ENCODE data around the gene ARSG. TPM values are rescaled to one million over a fixed set of nuclear protein-coding genes. Genes with fewer than 3 reads are reported as not detected.
"Not testable (repeated sequence)": the region's sequence is repeated elsewhere in the genome, so short reads cannot be mapped to it uniquely, and the experiment has no call there.

ARSG gene
- total RNA-seq, 1 donor from 2014 or later = 1.6 TPM

DNA sequence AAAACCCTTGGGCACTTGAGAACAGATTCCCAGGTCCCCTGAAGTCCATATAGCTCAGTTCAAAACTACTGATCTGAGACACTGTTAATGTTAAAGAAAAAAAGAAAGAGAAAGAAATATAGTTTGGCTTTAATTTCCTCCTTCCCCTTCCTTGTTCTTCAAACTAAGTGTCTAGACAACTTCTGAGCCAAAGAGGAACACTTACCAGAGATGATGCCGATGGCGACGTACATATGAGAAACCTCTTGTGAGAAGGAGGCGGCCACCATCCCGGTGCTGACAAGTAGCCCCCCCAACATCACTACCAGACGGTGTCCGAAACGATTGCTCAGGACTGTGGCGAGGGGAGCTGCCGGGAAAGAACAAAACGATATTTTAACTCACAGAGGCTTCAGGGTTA lies 17.6 kb upstream of the ARSG start:
- H3K4me1 ChIP-seq (ENCODE audit: control insufficient read depth in 3 of 3, insufficient read depth in 3 of 3, low read length in 3 of 3) = no peaks in the 10 kb centered on the region
- no peaks in the 10 kb centered on the region for H3K27me3 ChIP-seq (ENCODE audit: control insufficient read depth in 3 of 3, insufficient read depth in 3 of 3, low read length in 3 of 3)
- no peaks in the 10 kb centered on the region for H3K9me3 ChIP-seq (ENCODE audit: control insufficient read depth in 3 of 3, low read length in 3 of 3)
- H3K4me3 ChIP-seq (ENCODE audit: low read length in 3 of 3) = no peak overlapping the region
- H3K27ac ChIP-seq (ENCODE audit: low read depth, low read length) = no peak overlapping the region
- peaks cover 0 to 19% (median 4%) of the 10 kb centered on the region in 3 donors for H3K36me3 ChIP-seq (ENCODE audit: control insufficient read depth in 3 of 3, insufficient read depth in 3 of 3, low read length in 3 of 3)
- H3K9ac ChIP-seq (ENCODE audit: low read depth in 1 of 3, low read length in 3 of 3) = no peak overlapping the region

DNA sequence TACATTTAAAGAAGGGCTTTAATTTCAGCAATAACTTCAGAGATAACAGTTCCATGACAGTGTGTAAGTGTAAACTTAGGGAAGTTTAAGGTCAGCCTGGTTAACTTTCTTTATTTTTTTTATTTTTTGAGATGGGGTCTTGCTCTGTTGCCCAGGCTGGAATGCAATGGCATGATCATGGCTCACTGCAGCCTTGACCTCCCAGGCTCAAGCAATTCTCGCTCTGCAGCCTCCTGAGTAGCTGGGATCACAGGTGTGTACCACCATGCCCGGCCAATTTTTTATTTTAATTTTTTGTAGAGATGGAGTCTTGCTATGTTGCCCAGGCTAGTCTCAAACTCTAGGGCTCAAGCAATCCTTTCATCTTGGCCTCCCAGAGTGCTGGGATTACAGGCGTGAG lies 15.0 kb upstream of the ARSG start:
- not testable (repeated sequence) for H3K4me3 ChIP-seq (ENCODE audit: low read length in 3 of 3)
- H3K36me3 ChIP-seq (ENCODE audit: control insufficient read depth in 3 of 3, insufficient read depth in 3 of 3, low read length in 3 of 3) = peaks cover 0 to 20% (median 4%) of the 10 kb centered on the region in 3 donors

DNA sequence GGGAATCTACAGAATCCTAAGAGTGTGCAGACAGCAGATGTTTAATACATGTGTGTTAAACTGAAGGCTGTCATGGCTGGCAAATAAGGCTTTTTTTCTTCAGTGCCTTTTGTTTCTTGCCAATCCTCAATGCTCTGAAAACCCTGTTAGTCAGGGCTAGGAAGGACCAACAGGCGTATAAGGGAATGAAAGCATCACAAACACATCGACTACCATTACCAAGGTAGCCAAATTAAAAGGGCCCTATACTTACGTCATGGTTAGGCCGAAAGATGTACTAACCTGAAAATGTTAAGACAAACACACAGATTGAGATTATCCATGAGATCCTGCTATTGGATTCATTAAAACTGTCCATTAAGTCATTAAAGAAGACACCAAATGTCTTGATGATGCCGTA lies 13.5 kb upstream of the ARSG start:
- no peak overlapping the region for H3K4me3 ChIP-seq (ENCODE audit: low read length in 3 of 3)
- H3K27ac ChIP-seq (ENCODE audit: low read depth, low read length) = no peak overlapping the region
- peaks cover 0 to 15% (median 4%) of the 10 kb centered on the region in 3 donors for H3K36me3 ChIP-seq (ENCODE audit: control insufficient read depth in 3 of 3, insufficient read depth in 3 of 3, low read length in 3 of 3)
- no peaks in the 10 kb centered on the region for H3K9me3 ChIP-seq (ENCODE audit: control insufficient read depth in 3 of 3, low read length in 3 of 3)
- no peaks in the 10 kb centered on the region for H3K27me3 ChIP-seq (ENCODE audit: control insufficient read depth in 3 of 3, insufficient read depth in 3 of 3, low read length in 3 of 3)
- no peak overlapping the region for H3K9ac ChIP-seq (ENCODE audit: low read depth in 1 of 3, low read length in 3 of 3)
- H3K4me1 ChIP-seq (ENCODE audit: control insufficient read depth in 3 of 3, insufficient read depth in 3 of 3, low read length in 3 of 3) = no peaks in the 10 kb centered on the region

More for the DNA sequence above, 15.0 kb upstream of the ARSG start:
- H3K9me3 ChIP-seq (ENCODE audit: control insufficient read depth in 3 of 3, low read length in 3 of 3); H3K4me1 ChIP-seq (ENCODE audit: control insufficient read depth in 3 of 3, insufficient read depth in 3 of 3, low read length in 3 of 3); H3K27me3 ChIP-seq (ENCODE audit: control insufficient read depth in 3 of 3, insufficient read depth in 3 of 3, low read length in 3 of 3); H3K27ac ChIP-seq (ENCODE audit: low read depth, low read length); H3K9ac ChIP-seq (ENCODE audit: low read depth in 1 of 3, low read length in 3 of 3): not testable (repeated sequence)

DNA sequence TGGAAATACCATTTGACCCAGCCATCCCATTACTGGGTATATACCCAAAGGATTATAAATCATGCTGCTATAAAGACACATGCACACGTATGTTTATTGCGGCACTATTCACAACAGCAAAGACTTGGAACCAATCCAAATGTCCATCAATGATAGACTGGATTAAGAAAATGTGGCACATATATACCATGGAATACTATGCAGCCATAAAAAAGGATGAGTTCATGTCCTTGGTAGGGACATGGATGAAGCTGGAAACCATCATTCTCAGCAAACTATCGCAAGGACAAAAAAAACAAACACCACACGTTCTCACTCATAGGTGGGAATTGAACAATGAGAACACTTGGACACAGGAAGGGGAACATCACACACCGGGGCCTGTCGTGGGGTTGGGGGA lies 9.3 kb upstream of the ARSG start:
- H3K4me1 ChIP-seq (ENCODE audit: control insufficient read depth in 3 of 3, insufficient read depth in 3 of 3, low read length in 3 of 3); H3K4me3 ChIP-seq (ENCODE audit: low read length in 3 of 3); H3K9ac ChIP-seq (ENCODE audit: low read depth in 1 of 3, low read length in 3 of 3); H3K27ac ChIP-seq (ENCODE audit: low read depth, low read length); H3K27me3 ChIP-seq (ENCODE audit: control insufficient read depth in 3 of 3, insufficient read depth in 3 of 3, low read length in 3 of 3); H3K9me3 ChIP-seq (ENCODE audit: control insufficient read depth in 3 of 3, low read length in 3 of 3): not testable (repeated sequence)
- peaks cover 0 to 10% (median 4%) of the 10 kb centered on the region in 3 donors for H3K36me3 ChIP-seq (ENCODE audit: control insufficient read depth in 3 of 3, insufficient read depth in 3 of 3, low read length in 3 of 3)

DNA sequence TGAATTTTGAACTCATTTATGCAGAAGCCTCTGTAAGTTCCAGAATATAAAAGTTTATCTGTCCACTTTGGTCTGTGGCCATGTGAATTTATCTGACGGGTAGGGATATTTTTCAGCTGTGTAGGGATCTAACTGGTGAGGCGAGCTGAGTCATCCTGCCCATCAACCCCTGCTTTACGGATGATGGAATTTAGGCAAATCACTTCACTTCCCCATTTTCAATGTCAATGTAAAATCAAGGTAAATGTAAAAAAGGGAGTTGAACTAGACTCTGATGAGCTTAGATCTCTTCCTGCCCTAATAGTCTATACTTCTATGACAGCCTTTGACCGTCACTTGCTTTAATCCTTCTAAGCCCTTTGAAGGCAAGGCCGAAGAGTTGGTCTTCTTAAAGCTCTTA lies 2.9 kb upstream of the ARSG start:
- no peak overlapping the region for H3K27ac ChIP-seq (ENCODE audit: low read depth, low read length)
- no peak overlapping the region for H3K4me3 ChIP-seq (ENCODE audit: low read length in 3 of 3)
- no peaks in the 10 kb centered on the region for H3K36me3 ChIP-seq (ENCODE audit: control insufficient read depth in 3 of 3, insufficient read depth in 3 of 3, low read length in 3 of 3)
- H3K27me3 ChIP-seq (ENCODE audit: control insufficient read depth in 3 of 3, insufficient read depth in 3 of 3, low read length in 3 of 3) = peaks cover 0 to 2% (median 0%) of the 10 kb centered on the region in 3 donors
- peaks cover 13 to 24% (median 16%) of the 10 kb centered on the region in 3 donors for H3K4me1 ChIP-seq (ENCODE audit: control insufficient read depth in 3 of 3, insufficient read depth in 3 of 3, low read length in 3 of 3)
- no peak overlapping the region for H3K9ac ChIP-seq (ENCODE audit: low read depth in 1 of 3, low read length in 3 of 3)
- no peaks in the 10 kb centered on the region for H3K9me3 ChIP-seq (ENCODE audit: control insufficient read depth in 3 of 3, low read length in 3 of 3)

DNA sequence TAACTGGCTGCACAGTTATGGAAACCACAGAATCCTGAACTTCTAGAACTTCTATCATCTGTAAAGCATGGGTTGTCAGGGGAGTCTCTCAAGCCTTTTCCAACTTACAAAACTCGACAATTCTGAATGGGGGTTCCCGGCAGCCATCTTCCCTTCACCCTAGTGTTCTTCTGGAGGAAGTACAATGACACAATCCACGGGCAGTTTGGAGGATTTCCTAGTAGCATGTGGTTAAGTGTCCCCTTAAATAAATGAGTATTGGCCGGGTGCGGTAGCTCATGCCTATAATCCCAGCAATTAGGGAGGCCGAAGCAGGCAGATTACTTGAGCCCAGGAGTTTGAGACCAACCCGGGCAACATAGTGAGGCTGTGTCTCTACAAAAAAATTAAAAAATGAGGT lies 2.5 kb upstream of the ARSG start:
- H3K36me3 ChIP-seq (ENCODE audit: control insufficient read depth in 3 of 3, insufficient read depth in 3 of 3, low read length in 3 of 3) = no peaks in the 10 kb centered on the region
- H3K27me3 ChIP-seq (ENCODE audit: control insufficient read depth in 3 of 3, insufficient read depth in 3 of 3, low read length in 3 of 3) = peaks cover 0 to 2% (median 0%) of the 10 kb centered on the region in 3 donors
- no peak overlapping the region for H3K9ac ChIP-seq (ENCODE audit: low read depth in 1 of 3, low read length in 3 of 3)
- H3K9me3 ChIP-seq (ENCODE audit: control insufficient read depth in 3 of 3, low read length in 3 of 3) = no peaks in the 10 kb centered on the region
- peak overlapping the region; percentile 12 for H3K27ac ChIP-seq (ENCODE audit: low read depth, low read length)
- H3K4me1 ChIP-seq (ENCODE audit: control insufficient read depth in 3 of 3, insufficient read depth in 3 of 3, low read length in 3 of 3) = peaks cover 13 to 24% (median 16%) of the 10 kb centered on the region in 3 donors
- H3K4me3 ChIP-seq (ENCODE audit: low read length in 3 of 3) = no peak overlapping the region

GRCh38 chr17:68289473-68289872 lies 1.8 kb upstream of the ARSG start:
- H3K4me1 ChIP-seq (ENCODE audit: control insufficient read depth in 3 of 3, insufficient read depth in 3 of 3, low read length in 3 of 3) = peaks cover 13 to 24% (median 16%) of the 10 kb centered on the region in 3 donors
- peaks cover 0 to 2% (median 0%) of the 10 kb centered on the region in 3 donors for H3K27me3 ChIP-seq (ENCODE audit: control insufficient read depth in 3 of 3, insufficient read depth in 3 of 3, low read length in 3 of 3)
- peak overlapping the region in 1 of 3 donors; percentile 85 for H3K9ac ChIP-seq (ENCODE audit: low read depth in 1 of 3, low read length in 3 of 3)
- no peaks in the 10 kb centered on the region for H3K36me3 ChIP-seq (ENCODE audit: control insufficient read depth in 3 of 3, insufficient read depth in 3 of 3, low read length in 3 of 3)
- no peaks in the 10 kb centered on the region for H3K9me3 ChIP-seq (ENCODE audit: control insufficient read depth in 3 of 3, low read length in 3 of 3)
- peak overlapping the region; percentile 12 for H3K27ac ChIP-seq (ENCODE audit: low read depth, low read length)
- H3K4me3 ChIP-seq (ENCODE audit: low read length in 3 of 3) = no peak overlapping the region

- no peaks in the 10 kb centered on the region for H3K36me3 ChIP-seq (ENCODE audit: control insufficient read depth in 3 of 3, insufficient read depth in 3 of 3, low read length in 3 of 3)
- peaks cover 0 to 2% (median 0%) of the 10 kb centered on the region in 3 donors for H3K27me3 ChIP-seq (ENCODE audit: control insufficient read depth in 3 of 3, insufficient read depth in 3 of 3, low read length in 3 of 3)
- peaks cover 13 to 24% (median 16%) of the 10 kb centered on the region in 3 donors for H3K4me1 ChIP-seq (ENCODE audit: control insufficient read depth in 3 of 3, insufficient read depth in 3 of 3, low read length in 3 of 3)
- H3K4me3 ChIP-seq (ENCODE audit: low read length in 3 of 3) = peak overlapping the region; percentile 69 to 80 (median 80)
- no peaks in the 10 kb centered on the region for H3K9me3 ChIP-seq (ENCODE audit: control insufficient read depth in 3 of 3, low read length in 3 of 3)
- peak overlapping the region; percentile 74 to 85 (median 82) for H3K9ac ChIP-seq (ENCODE audit: low read depth in 1 of 3, low read length in 3 of 3)
- peak overlapping the region; percentile 73 for H3K27ac ChIP-seq (ENCODE audit: low read depth, low read length)
These were observed 1.4 kb upstream of the ARSG start for GRCh38 chr17:68289936-68290267.

DNA sequence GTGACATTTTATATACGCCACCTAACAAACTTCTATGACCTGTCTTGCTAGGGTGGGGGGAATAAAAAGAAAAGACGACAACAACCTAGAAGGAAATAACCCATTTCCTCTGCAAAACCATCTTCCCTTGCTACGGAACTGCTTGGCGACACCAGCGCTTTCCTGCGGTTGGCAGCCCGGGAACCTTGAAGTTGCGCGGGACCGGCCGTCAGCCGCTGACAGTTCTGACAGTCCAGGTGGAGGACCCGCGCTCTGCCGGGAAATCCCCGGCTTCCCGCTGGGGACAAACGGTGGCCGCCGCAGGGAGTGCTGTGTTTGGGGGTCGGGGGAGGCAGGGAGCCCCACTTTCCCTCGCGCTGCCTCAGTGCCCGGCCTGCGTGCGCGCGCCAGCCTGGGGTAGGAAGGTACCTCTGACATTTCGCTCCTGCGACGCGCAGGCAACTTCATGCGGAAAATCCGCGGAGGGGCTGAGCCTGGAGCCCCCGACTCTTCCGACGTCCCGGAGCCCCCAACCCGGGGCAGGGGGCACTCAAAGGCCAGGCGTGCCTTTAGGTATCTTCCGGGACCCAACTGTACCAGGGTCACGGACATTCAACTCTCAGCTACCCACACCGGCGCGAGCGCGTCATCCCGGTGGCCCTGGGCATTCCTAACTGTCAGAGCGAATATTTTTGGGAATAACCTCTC lies 884 bp upstream of the ARSG start:
- Histone ChIP-seq H3K4me1 (ENCODE audit: control insufficient read depth in 3 of 3, insufficient read depth in 3 of 3, low read length in 3 of 3) (peaks cover 13 to 24% (median 16%) of the 10 kb centered on the region in 3 donors), H3K27ac (ENCODE audit: low read depth, low read length) (peak overlapping the region; percentile 73), H3K27me3 (ENCODE audit: control insufficient read depth in 3 of 3, insufficient read depth in 3 of 3, low read length in 3 of 3) (peaks cover 0 to 2% (median 0%) of the 10 kb centered on the region in 3 donors), H3K4me3 (ENCODE audit: low read length in 3 of 3) (peak overlapping the region; percentile 69 to 80 (median 80)), H3K9ac (ENCODE audit: low read depth in 1 of 3, low read length in 3 of 3) (peak overlapping the region; percentile 74 to 85 (median 82)), H3K36me3 (ENCODE audit: control insufficient read depth in 3 of 3, insufficient read depth in 3 of 3, low read length in 3 of 3) (no peaks in the 10 kb centered on the region), H3K9me3 (ENCODE audit: control insufficient read depth in 3 of 3, low read length in 3 of 3) (no peaks in the 10 kb centered on the region)

DNA sequence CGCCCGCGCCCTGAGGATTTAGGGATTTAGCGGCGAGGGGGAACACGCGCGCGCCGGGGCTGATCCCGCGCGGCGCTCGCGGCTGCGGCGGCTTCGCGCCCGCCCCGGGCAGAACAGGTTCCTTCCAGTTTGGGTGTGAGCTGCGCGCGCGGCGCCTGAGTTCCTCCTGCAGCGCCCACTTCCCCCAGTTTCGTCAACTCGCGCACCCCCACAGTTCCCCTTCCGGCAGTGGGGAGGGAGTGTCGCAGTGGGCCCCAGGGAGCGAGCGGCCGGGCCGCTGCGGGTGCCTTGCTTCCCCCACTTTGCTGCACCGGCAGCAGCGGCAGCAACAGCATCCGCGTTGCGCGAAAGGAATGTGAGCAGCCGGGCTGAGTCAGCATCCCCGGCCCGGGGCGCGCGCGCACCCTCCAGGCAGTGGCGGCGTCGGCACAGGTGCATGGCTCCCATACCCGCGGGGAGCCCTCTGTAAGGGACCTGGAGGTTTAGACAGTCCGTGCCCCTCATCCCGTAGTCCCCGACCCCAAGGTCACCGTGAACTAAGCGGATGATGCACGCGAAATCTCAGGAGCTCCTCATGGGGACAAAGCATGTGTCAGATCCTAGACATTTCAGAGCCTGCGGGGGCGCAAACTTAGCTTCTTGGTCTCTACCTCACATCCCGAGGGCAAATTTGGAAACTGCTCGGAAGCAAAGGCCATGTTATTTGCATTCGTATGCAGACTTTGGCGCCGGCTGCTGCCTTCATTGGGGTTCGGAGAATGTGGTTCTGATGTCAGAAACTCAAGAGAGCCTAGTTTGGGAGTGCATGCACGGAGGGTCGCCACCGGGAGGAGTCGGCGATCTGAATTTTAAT lies 767 bp downstream of the ARSG start:
- H3K4me1 ChIP-seq (ENCODE audit: control insufficient read depth in 3 of 3, insufficient read depth in 3 of 3, low read length in 3 of 3) = peaks cover 19 to 35% (median 24%) of the 10 kb centered on the region in 3 donors
- H3K9me3 ChIP-seq (ENCODE audit: control insufficient read depth in 3 of 3, low read length in 3 of 3) = no peaks in the 10 kb centered on the region
- H3K36me3 ChIP-seq (ENCODE audit: control insufficient read depth in 3 of 3, insufficient read depth in 3 of 3, low read length in 3 of 3) = no peaks in the 10 kb centered on the region
- H3K9ac ChIP-seq (ENCODE audit: low read depth in 1 of 3, low read length in 3 of 3) = peak overlapping the region; percentile 73 to 87 (median 80)
- H3K27me3 ChIP-seq (ENCODE audit: control insufficient read depth in 3 of 3, insufficient read depth in 3 of 3, low read length in 3 of 3) = peaks cover 0 to 2% (median 0%) of the 10 kb centered on the region in 3 donors
- H3K4me3 ChIP-seq (ENCODE audit: low read length in 3 of 3) = peak overlapping the region; percentile 61 to 83 (median 80)
- H3K27ac ChIP-seq (ENCODE audit: low read depth, low read length) = peak overlapping the region; percentile 79

Measured in skeletal muscle tissue (tissue), 4 donors.